ENCODE data around the gene NEMF.
"Not testable (repeated sequence)": the region's sequence is repeated elsewhere in the genome, so short reads cannot be mapped to it uniquely, and the experiment has no call there.

The NEMF gene

DNA sequence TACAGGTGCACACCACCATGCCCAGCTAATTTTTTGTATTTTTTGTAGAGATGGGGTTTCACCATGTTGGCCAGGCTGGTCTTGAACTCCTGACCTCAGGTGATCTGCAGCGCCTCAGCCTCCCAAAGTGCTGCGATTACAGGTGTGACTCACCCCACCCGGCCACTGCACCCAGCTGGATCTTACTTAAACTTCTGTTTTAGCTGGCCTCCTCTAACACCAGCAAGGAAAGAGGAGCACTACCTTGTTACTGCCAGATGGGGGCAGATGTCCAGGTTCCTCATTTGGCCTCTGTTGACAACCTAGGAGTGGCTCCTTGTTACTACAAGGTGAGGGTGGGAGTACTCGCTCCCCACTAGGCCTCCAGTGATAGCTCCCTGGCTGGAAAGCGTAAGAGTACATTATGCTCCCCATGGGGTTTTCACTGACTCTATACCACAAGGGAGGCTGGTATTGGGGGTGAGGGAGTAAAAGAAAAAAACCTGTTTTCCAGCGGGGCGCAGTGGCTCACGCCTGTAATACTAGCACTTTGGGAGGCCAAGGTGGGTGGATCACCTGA is 27.1 kb upstream of the NEMF start:
- no peak for DNase-seq (ENCODE audit: low spot score)

GRCh38 chr14:49876563-49877127 is 24.1 kb upstream of the NEMF start:
- no peak for DNase-seq (ENCODE audit: low spot score)

DNA sequence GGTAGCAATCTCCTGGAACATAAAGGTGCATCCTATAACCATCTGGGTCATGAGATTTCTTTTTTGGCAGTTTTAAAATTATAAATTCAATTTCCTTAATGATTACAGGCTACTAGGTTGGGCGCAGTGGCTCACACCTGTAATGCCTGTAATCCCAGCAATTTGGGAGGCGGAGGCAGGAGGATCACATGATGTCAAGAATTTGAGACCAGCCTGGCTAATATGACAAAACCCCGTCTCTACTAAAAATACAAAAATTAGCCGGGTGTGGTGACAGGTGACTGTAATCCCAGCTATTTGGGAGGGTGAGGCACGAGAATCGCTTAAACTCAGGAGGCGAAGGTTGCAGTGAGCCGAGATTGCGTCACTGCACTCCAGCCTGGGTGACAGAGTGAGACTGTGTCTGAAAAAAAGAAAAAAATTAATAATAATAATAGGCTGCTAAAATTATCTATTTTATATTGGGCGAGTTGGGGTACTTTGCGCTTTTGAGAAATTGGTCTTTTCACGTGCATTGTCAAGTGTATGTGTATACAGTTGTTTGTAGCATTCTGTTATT is 23.1 kb upstream of the NEMF start:
- DNase-seq (ENCODE audit: low spot score), result no peak

DNA sequence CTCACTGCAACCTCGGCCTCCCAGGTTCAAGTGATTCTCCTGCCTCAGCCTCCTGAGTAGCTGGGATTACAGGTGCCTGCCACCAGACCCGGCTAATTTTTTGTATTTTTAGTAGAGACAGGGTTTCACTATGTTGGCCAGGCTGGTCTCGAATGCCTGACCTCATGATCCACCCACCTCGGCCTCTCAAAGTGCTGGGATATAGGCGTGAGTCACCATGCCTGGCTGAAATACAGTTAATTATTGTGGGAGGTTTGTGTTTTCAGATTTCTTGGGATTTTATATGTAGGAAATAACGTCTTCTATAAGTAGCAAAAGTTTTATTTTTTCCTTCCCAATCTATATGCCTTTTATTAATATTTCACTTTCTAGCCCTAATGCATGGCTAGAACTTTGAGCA is 21.0 kb upstream of the NEMF start:
- not testable (repeated sequence) for DNase-seq (ENCODE audit: low spot score)

GRCh38 chr14:49870908-49871307 is 18.3 kb upstream of the NEMF start:
- DNase-seq (ENCODE audit: low spot score), result no peak

DNA sequence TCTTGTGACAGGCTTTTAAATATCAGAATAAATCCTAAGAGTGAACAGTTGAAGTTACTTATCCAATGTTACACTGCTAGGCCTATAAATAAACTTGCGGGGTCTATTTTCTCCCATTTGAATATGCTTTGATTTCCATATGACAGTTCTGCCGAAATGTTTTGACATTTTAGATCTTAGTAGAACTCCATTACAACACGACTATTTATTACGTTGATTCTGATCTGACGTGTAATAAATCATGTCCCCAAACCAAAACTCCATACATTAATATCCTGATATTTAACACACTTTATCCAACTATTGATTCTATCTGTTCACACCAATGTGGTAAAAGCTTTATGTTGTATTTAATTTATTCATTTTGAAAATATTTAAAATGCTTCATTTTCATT is 16.1 kb upstream of the NEMF start:
- no peak for DNase-seq (ENCODE audit: low spot score)

DNA sequence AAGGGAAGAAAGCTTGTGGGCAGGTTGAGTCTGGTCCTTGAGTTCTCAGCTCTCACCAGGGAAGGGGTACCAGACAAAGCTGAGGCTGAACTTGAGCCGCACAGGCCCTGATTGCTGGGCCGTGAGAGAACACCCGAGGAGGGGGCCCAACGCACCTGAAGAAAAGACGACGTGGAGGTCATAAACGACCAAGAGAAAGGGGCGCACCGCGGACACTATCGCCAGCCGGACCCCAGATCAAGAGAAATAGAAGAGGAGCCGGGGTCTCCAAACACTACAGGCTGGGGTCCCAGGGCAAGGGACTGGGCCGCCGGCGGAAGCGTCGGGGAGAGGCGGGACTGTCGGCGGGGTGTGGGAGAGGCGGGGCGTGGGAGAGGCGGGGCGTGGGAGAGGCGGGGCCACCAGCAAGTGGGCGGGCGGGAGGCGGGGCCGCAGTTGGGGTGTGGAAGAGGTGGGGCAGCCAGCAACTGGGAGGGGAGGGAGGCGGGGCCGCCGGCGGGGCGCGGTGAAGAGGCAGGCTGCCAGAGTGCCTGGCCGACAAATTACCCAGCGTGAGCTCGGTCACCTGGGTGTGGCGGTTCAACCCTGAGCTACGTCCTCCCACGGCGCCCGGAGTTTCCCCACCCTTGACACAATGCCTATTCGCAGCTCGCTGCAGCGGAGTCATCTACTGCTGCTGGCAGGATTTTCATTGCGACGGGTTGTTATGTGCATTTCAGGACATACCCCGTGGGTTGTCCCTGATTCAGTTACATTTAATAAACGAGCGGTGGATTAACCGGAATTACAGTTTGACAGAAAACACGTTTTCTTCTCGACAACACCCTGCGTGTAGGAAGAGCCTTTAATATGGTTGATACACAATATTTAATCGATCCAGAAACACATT is 15.5 kb upstream of the NEMF start:
- peak; percentile 90 for DNase-seq (ENCODE audit: low spot score)

GRCh38 chr14:49865431-49865859 is 12.9 kb upstream of the NEMF start:
- peak; percentile 55 for DNase-seq (ENCODE audit: low spot score)

- no peak for DNase-seq (ENCODE audit: low spot score)
Observed at GRCh38 chr14:49863487-49864281, 11.1 kb upstream of the NEMF start.

GRCh38 chr14:49862089-49862673 is 9.6 kb upstream of the NEMF start:
- peak; percentile 87 for DNase-seq (ENCODE audit: low spot score)

GRCh38 chr14:49861699-49862088 is 9.1 kb upstream of the NEMF start:
- peak; percentile 63 for DNase-seq (ENCODE audit: low spot score)

- no peak for DNase-seq (ENCODE audit: low spot score)
Observed at GRCh38 chr14:49860988-49861698, 8.6 kb upstream of the NEMF start.

- DNase-seq (ENCODE audit: low spot score), result no peak
Observed at GRCh38 chr14:49858383-49858782, 5.8 kb upstream of the NEMF start.

DNA sequence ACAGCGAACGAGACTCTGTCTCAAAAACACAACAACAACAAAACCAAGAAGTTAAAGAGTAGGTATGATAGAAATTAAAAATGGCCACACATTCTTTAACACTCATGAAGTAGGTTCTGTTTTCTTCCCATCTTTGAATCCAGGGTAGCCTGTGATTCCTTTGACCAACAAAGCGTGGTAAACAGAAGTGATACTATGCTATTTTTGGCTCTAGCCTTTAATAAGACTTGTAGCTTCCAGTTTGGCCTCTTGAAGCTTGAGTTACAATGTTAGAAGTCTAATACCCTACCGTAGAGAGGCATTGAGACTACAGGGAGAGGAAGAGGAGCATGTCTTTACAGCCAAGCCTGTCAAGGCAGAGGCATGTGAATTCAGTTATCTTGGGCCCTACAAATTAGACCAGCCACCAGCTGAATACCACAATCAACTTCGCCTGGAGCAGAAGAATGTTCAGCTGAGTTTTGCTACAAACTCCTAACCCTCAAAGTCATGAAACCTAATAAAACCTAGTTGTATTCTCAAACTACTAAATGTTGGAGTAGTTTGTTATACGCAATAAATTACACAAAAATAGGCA is 4.9 kb upstream of the NEMF start:
- DNase-seq (ENCODE audit: low spot score), result peak; percentile 43

DNA sequence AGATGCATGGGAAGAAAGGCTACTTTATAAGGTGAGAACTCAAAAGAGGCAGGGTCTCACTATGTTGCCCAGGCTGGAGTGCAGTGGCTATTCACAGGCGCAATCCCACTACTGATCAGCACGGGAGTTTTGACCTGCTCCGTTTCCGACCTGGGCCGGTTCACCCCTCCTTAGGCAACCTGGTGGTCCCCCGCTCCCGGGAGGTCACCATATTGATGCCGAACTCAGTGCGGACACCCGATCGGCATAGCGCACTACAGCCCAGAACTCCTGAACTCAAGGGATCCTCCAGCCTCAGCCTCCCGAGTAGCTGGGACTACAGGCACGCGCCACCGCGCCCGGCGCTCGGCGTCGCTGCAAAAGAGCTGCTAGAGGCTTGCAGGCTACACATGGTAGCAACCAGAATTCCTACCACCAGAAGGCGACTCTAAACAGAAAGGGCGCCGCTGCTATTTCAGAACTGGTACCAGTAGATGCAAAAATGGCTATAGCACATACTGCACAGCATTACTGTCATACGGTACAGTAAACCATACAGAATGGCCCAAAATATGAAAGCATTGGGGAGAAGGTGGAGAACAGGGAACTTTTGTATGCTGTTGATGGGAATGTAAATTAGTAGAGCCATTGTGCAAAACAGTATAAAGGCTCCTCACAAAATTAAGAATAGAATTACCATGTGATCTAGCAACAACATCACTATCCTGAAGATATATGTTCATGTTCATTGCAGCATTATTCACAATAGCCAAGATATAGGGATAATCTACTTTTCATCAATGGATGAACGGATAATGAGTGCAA is 1.2 kb upstream of the NEMF start:
- DNase-seq (ENCODE audit: low spot score), result peak; percentile 67

DNA sequence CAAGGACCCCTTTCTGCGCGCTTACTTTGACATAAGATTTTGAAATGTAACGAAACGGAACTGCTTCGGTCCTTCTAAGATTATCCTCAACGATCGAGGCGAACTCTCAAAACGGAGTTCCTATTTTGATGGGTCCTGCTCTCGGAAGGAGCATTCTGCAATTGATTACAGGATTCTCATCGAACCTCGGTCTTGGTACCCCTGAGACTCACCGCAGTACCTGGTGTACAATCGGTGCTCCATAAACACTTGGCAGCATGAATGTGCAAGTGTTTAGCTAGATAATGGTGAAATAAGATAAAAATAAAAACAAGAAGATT is 530 bp upstream of the NEMF start:
- no peak for DNase-seq (ENCODE audit: low spot score)

- DNase-seq (ENCODE audit: low spot score), result no peak
Observed at GRCh38 chr14:49851813-49852212, 775 bp downstream of the NEMF start.

DNA sequence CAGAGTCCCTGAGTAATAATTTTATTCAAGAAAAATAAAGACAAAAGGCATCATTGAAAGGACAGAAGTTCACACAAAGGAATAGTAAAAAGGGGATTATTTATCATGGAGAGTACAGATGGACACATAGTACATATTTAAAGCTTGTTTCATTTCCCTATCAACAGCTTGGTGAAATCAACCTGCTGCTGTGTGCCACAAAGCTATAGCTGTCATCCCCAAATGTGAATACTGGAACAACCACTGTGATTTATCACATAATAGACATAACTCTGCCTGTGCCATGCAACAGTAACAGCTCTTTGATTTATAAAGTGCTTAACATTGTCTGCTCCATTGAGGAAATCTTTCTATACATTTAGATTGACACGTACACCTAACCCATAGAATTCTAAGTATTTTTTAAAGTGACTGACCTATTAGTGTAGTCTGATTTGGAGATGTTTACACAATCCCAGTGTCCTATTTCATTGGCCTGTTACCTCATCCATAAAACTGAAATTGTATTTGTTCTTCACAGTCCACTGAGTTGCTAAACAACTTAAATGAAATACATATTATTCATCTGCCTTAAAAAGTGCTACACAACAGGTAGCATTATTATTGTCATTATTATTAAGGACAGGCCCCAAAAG is 3.3 kb downstream of the NEMF start:
- DNase-seq (ENCODE audit: low spot score), result no peak

DNA sequence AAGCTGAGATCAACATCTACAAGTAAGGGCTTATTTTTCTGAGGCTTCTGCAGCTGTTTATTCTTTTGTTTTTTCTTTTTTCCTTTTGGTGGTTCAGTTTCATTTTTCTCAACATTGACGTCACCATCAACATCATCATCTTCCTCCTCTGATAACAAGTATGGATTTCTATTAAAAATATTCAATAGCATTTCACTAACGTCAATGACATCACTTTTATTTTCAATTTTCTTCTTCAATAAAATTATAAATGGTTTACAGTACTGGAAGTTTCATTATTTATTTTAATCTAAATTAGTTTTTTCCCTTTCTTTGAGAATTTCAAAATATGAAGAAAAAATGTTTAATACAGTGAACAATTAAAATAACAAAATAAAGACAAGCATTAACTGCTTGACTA is 23.9 kb downstream of the NEMF start:
- DNase-seq (ENCODE audit: low spot score), result no peak

- DNase-seq (ENCODE audit: low spot score), result no peak
Observed at GRCh38 chr14:49820176-49820575, 32.4 kb downstream of the NEMF start.
